ENCODE results near the gene FAM222B. TPM values are rescaled to one million over a fixed set of nuclear protein-coding genes. Genes with fewer than 3 reads are reported as not detected.
A peak's percentile ranks its signal among the peaks of the same experiment; 100 is the strongest.
"Not testable (repeated sequence)": the region's sequence is repeated elsewhere in the genome, so short reads cannot be mapped to it uniquely, and the experiment has no call there.

FAM222B gene
- total RNA-seq, 5 donors from 2014 or later (not counting 1 experiment from before 2014, with no cell fraction given): 17.6 to 23.4 (median 23.3) TPM

DNA sequence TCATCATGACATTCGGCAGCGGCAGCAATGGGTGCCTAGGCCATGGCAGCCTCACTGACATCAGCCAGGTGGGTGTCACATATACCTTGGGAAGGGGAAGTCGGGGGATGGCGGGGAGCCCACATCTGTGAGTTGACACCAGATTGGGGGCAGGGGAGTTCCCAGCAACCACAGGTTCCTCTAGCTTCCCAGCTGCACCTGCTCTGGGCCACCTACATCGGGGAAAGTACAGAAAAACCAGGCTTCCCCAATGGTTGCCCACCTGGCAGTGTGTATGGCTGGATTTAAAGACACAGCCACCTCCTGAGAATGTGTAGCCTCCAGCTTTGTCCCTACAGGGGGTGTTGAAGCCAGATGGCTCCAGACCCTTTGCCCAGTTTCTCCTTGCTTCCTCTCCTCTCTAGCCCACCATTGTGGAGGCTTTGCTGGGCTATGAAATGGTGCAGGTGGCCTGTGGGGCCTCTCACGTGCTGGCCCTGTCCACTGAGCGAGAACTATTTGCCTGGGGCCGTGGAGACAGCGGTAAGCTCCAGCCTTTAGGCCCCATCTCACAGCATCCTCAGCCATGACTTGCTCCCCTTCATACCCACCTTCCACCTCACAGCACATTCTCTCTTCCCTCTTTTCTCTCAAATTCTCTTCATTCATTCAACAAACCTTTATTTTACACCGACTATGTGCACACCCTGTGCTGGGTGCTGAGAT lies 103.8 kb downstream of the FAM222B start:
- POLR2A ChIA-PET: no interaction called here
- no peaks in the 10 kb centered on the region for H3K36me3 ChIP-seq (ENCODE audit: control insufficient read depth in 2 of 2, extremely low read depth in 1 of 2, insufficient read depth in 1 of 2, low read length in 1 of 2)
- peaks cover 10 to 27% (median 15%) of the 10 kb centered on the region in 3 donors for H3K4me1 Mint-ChIP-seq
- no peak overlapping the region for H3K4me3 ChIP-seq (ENCODE audit: control insufficient read depth in 1 of 2, extremely low read depth in 1 of 2, low read length in 1 of 2)
- no peak overlapping the region for H3K4me3 Mint-ChIP-seq
- ATAC-seq (replicated peaks in 1 of 4) (peak in 2 of 4 experiments; percentile 22 to 86), DNase-seq (peak in 29 of 35 experiments; percentile 41 to 80 (median 60))
- CTCF ChIA-PET: interaction anchor here in 1 of 2 donors (0.6 kb wide), 1 partner anchor 903 kb away, joined by 5 read pairs; no protein-coding TSS in a partner anchor
- 52% methylated on average over 8 of the region's 10 CpGs for WGBS (ENCODE audit: insufficient coverage)
- H3K27ac ChIP-seq (ENCODE audit: low read length): peak overlapping the region; percentile 34
- H3K27me3 ChIP-seq (replicated peaks in 1 of 2; ENCODE audit: control insufficient read depth in 2 of 2, extremely low read depth in 1 of 2, insufficient read depth in 2 of 2, low read length in 1 of 2): no peaks in the 10 kb centered on the region
- no peaks in the 10 kb centered on the region for H3K27me3 Mint-ChIP-seq
- peaks cover 11 to 37% of the 10 kb centered on the region in 2 experiments for H3K4me1 ChIP-seq (ENCODE audit: control insufficient read depth in 1 of 2, extremely low read depth in 1 of 2, insufficient read depth in 2 of 2, low read length in 2 of 2)
- H3K27ac Mint-ChIP-seq: peak overlapping the region; percentile 18 to 75
- H3K9me3 Mint-ChIP-seq: no peaks in the 10 kb centered on the region
- H3K9me3 ChIP-seq: no peaks in the 10 kb centered on the region
- peaks cover 5% of the 10 kb centered on the region for H3K36me3 Mint-ChIP-seq

- ChIA-PET CTCF (no interaction called here), POLR2A (interaction anchor here in 1 of 2 donors (0.6 kb wide), 1 partner anchor 100 kb away, joined by 4 read pairs; no protein-coding TSS in a partner anchor)
- peak overlapping the region; percentile 18 to 75 for H3K27ac Mint-ChIP-seq
- H3K27me3 Mint-ChIP-seq: no peaks in the 10 kb centered on the region
- no peaks in the 10 kb centered on the region for H3K36me3 ChIP-seq (ENCODE audit: control insufficient read depth in 2 of 2, extremely low read depth in 1 of 2, insufficient read depth in 1 of 2, low read length in 1 of 2)
- WGBS (ENCODE audit: insufficient coverage): 90% methylated on average over 7 of the region's 22 CpGs
- no peak overlapping the region for H3K27ac ChIP-seq (ENCODE audit: low read length)
- no peaks in the 10 kb centered on the region for H3K9me3 Mint-ChIP-seq
- no peaks in the 10 kb centered on the region for H3K27me3 ChIP-seq (replicated peaks in 1 of 2; ENCODE audit: control insufficient read depth in 2 of 2, extremely low read depth in 1 of 2, insufficient read depth in 2 of 2, low read length in 1 of 2)
- H3K4me1 Mint-ChIP-seq: peaks cover 10 to 25% (median 15%) of the 10 kb centered on the region in 3 donors
- DNase-seq (no peak), ATAC-seq (replicated peaks in 1 of 4) (peak in 2 of 4 experiments; percentile 7 to 30)
- peaks cover 11 to 30% of the 10 kb centered on the region in 2 experiments for H3K4me1 ChIP-seq (ENCODE audit: control insufficient read depth in 1 of 2, extremely low read depth in 1 of 2, insufficient read depth in 2 of 2, low read length in 2 of 2)
- H3K36me3 Mint-ChIP-seq: peaks cover 5% of the 10 kb centered on the region
- H3K4me3 Mint-ChIP-seq: no peak overlapping the region
- H3K4me3 ChIP-seq (ENCODE audit: control insufficient read depth in 1 of 2, extremely low read depth in 1 of 2, low read length in 1 of 2): no peak overlapping the region
- H3K9me3 ChIP-seq: no peaks in the 10 kb centered on the region
Observed at GRCh38 chr17:28737770-28738679, 104.6 kb downstream of the FAM222B start.

DNA sequence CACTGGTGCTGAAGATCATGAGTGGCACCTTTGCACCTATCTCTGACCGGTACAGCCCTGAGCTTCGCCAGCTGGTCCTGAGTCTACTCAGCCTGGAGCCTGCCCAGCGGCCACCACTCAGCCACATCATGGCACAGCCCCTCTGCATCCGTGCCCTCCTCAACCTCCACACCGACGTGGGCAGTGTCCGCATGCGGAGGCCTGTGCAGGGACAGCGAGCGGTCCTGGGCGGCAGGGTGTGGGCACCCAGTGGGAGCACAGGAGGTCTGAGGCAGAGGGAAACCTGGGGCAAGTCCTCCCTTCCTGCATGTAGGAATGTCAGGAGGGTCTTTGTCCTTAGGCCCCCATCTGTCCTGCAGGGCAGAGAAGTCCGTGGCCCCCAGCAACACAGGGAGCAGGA lies 105.3 kb downstream of the FAM222B start:
- Histone ChIP-seq H3K4me1 (ENCODE audit: control insufficient read depth in 1 of 2, extremely low read depth in 1 of 2, insufficient read depth in 2 of 2, low read length in 2 of 2) (peaks cover 11 to 29% of the 10 kb centered on the region in 2 experiments), H3K9me3 (no peaks in the 10 kb centered on the region), H3K27me3 (replicated peaks in 1 of 2; ENCODE audit: control insufficient read depth in 2 of 2, extremely low read depth in 1 of 2, insufficient read depth in 2 of 2, low read length in 1 of 2) (no peaks in the 10 kb centered on the region), H3K27ac (ENCODE audit: low read length) (no peak overlapping the region), H3K36me3 (ENCODE audit: control insufficient read depth in 2 of 2, extremely low read depth in 1 of 2, insufficient read depth in 1 of 2, low read length in 1 of 2) (no peaks in the 10 kb centered on the region), H3K4me3 (ENCODE audit: control insufficient read depth in 1 of 2, extremely low read depth in 1 of 2, low read length in 1 of 2) (no peak overlapping the region)
- Mint-ChIP-seq H3K9me3 (no peaks in the 10 kb centered on the region), H3K27ac (no peak overlapping the region), H3K4me3 (no peak overlapping the region), H3K27me3 (no peaks in the 10 kb centered on the region), H3K36me3 (peaks cover 5% of the 10 kb centered on the region), H3K4me1 (peaks cover 10 to 24% (median 15%) of the 10 kb centered on the region in 3 donors)
- ATAC-seq (replicated peaks in 1 of 4) (no peak), DNase-seq (no peak)
- ChIA-PET CTCF (no interaction called here), POLR2A (interaction anchor here in 1 of 2 donors (0.6 kb wide), 1 partner anchor 100 kb away, joined by 4 read pairs; no protein-coding TSS in a partner anchor)
- WGBS (ENCODE audit: insufficient coverage): 96% methylated on average over 11 of the region's 12 CpGs

DNA sequence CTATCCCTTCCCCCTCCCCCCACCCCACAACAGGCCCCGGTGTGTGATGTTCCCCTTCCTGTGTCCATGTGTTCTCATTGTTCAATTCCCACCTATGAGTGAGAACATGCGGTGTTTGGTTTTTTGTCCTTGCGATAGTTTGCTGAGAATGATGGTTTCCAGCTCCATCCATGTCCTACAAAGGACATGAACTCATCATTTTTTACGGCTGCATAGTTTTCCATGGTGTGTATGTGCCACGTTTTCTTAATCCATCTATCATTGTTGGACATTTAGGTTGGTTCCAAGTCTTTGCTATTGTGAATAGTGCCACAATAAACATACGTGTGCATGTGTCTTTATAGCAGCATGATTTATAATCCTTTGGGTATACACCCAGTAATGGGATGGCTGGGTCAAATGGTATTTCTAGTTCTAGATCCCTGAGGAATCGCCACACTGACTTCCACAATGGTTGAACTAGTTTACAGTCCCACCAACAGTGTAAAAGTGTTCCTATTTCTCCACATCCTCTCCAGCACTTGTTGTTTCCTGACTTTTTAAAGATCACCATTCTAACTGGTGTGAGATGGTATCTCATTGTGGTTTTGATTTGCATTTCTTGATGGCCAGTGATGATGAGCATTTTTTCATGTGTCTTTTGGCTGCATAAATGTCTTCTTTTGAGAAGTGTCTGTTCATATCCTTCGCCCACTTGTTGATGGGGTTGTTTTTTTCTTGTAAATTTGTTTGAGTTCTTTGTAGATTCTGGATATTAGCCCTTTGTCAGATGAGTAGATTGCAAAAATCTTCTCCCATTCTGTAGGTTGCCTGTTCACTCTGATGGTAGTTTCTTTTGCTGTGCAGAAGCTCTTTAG lies 106.4 kb downstream of the FAM222B start:
- not testable (repeated sequence) for H3K36me3 ChIP-seq (ENCODE audit: control insufficient read depth in 2 of 2, extremely low read depth in 1 of 2, insufficient read depth in 1 of 2, low read length in 1 of 2); H3K9me3 ChIP-seq; H3K4me3 ChIP-seq (ENCODE audit: control insufficient read depth in 1 of 2, extremely low read depth in 1 of 2, low read length in 1 of 2); H3K27ac ChIP-seq (ENCODE audit: low read length); ATAC-seq (replicated peaks in 1 of 4); DNase-seq; H3K9me3 Mint-ChIP-seq; H3K36me3 Mint-ChIP-seq; H3K27me3 ChIP-seq (replicated peaks in 1 of 2; ENCODE audit: control insufficient read depth in 2 of 2, extremely low read depth in 1 of 2, insufficient read depth in 2 of 2, low read length in 1 of 2); H3K4me3 Mint-ChIP-seq; H3K27me3 Mint-ChIP-seq; H3K27ac Mint-ChIP-seq
- H3K4me1 Mint-ChIP-seq: peaks cover 10 to 18% (median 15%) of the 10 kb centered on the region in 3 donors
- ChIA-PET CTCF (interaction anchor here in 1 of 2 donors (0.9 kb wide), 1 partner anchor 28 kb away, joined by 3 read pairs; no protein-coding TSS in a partner anchor), POLR2A (interaction anchor here in 1 of 2 donors (0.6 kb wide), 1 partner anchor 21 kb away, joined by 3 read pairs; no protein-coding TSS in a partner anchor)
- H3K4me1 ChIP-seq (ENCODE audit: control insufficient read depth in 1 of 2, extremely low read depth in 1 of 2, insufficient read depth in 2 of 2, low read length in 2 of 2): peaks cover 8 to 21% of the 10 kb centered on the region in 2 experiments
- WGBS (ENCODE audit: insufficient coverage): no CpG with 5 or more reads among the region's 8 CpGs

DNA sequence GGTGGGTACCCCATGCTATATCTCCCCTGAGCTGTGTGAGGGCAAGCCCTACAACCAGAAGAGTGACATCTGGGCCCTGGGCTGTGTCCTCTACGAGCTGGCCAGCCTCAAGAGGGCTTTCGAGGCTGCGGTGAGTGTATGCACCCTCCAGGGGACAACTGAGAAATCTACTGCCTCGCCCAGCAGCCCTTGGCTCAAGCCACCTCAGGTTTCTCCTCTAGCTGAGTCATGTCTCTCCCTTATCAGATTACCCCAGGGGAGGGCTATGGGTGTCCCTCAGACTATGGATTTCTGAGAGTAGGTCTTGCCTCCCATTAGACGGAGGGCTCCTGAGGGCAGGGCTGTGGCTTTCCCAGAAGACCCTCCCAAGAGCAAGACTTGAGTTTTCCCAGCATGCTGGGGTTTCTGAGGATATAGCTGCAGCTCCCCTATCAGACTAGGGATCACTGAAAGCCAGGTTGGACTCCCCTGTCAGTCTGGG lies 107.3 kb downstream of the FAM222B start:
- Histone ChIP-seq H3K27ac (ENCODE audit: low read length) (no peak overlapping the region), H3K9me3 (no peaks in the 10 kb centered on the region), H3K4me3 (ENCODE audit: control insufficient read depth in 1 of 2, extremely low read depth in 1 of 2, low read length in 1 of 2) (no peak overlapping the region), H3K4me1 (ENCODE audit: control insufficient read depth in 1 of 2, extremely low read depth in 1 of 2, insufficient read depth in 2 of 2, low read length in 2 of 2) (peaks cover 8 to 20% of the 10 kb centered on the region in 2 experiments), H3K36me3 (ENCODE audit: control insufficient read depth in 2 of 2, extremely low read depth in 1 of 2, insufficient read depth in 1 of 2, low read length in 1 of 2) (no peaks in the 10 kb centered on the region), H3K27me3 (replicated peaks in 1 of 2; ENCODE audit: control insufficient read depth in 2 of 2, extremely low read depth in 1 of 2, insufficient read depth in 2 of 2, low read length in 1 of 2) (no peaks in the 10 kb centered on the region)
- Mint-ChIP-seq H3K4me1 (peaks cover 10 to 15% (median 15%) of the 10 kb centered on the region in 3 donors), H3K27me3 (no peaks in the 10 kb centered on the region), H3K4me3 (no peak overlapping the region), H3K36me3 (peaks cover 5% of the 10 kb centered on the region), H3K27ac (no peak overlapping the region), H3K9me3 (no peaks in the 10 kb centered on the region)
- ATAC-seq (replicated peaks in 1 of 4) (no peak), DNase-seq (no peak)
- ChIA-PET CTCF (interaction anchor here in 1 of 2 donors (0.6 to 0.9 kb wide), 2 partner anchors 29 to 188 kb away, joined by 3 to 5 read pairs; no protein-coding TSS in a partner anchor), POLR2A (interaction anchor here in 1 of 2 donors (0.6 kb wide), 1 partner anchor 22 kb away, joined by 3 read pairs; no protein-coding TSS in a partner anchor)
- WGBS (ENCODE audit: insufficient coverage): 94% methylated on average over 4 of the region's 5 CpGs

Measured in T-cell (primary cell).